M059J (cell line): ENCODE data around the gene ACSS1. TPM values are rescaled to one million over a fixed set of nuclear protein-coding genes. Genes with fewer than 3 reads are reported as not detected.

Source experiments
- DNase-seq: peaks from one replicate; pipeline ENCODE4 v3.0.0-alpha.2; 2012; ENCODE audit warnings: low read depth
- total RNA-seq: library from RNA; depleted of rRNA; stranded (reverse); fragments of >200 nt; shearing (Covaris generic); gene quantifications from 2 replicates; pipeline ENCODE4 v1.2.3, GENCODE V29; 2014

Gene ACSS1
- total RNA-seq, 1 experiment from 2014 or later: 0.32 TPM

- no peak for DNase-seq
These were observed 85.6 kb downstream of the ACSS1 start for GRCh38 chr20:24972341-24972740.

GRCh38 chr20:24971376-24972101 is 86.4 kb downstream of the ACSS1 start:
- DNase-seq: no peak

DNA sequence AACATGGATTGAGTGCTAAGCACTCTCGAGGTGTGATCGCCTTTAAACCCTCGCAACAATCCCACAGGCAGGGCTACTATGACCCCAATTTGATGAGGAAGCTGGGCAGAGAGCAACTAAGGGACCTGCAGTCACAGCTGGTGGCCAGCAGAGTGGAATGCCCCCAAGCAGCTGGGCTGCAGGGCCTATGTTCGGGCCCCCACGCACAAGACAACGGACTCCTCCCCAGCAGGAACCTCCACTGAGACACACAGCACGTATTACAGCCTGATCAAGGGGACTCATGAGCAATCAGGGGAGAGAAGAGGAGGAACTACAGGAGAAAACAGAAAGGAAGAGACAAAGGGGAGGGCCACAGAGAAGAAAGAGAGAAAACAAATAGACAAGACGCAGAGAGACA is 87.2 kb downstream of the ACSS1 start:
- no peak for DNase-seq

- no peak for DNase-seq
These were observed 87.8 kb downstream of the ACSS1 start for GRCh38 chr20:24970030-24970553.

GRCh38 chr20:24969186-24970029 is 88.5 kb downstream of the ACSS1 start:
- DNase-seq: no peak

- DNase-seq: no peak
These were observed 89.6 kb downstream of the ACSS1 start for GRCh38 chr20:24968278-24968800.

- no peak for DNase-seq
These were observed 91.5 kb downstream of the ACSS1 start for GRCh38 chr20:24966317-24967012.

GRCh38 chr20:24965065-24965919 is 92.6 kb downstream of the ACSS1 start:
- no peak for DNase-seq

GRCh38 chr20:24964506-24964840 is 93.5 kb downstream of the ACSS1 start:
- DNase-seq: no peak

GRCh38 chr20:24963672-24964505 is 94.0 kb downstream of the ACSS1 start:
- no peak for DNase-seq

DNA sequence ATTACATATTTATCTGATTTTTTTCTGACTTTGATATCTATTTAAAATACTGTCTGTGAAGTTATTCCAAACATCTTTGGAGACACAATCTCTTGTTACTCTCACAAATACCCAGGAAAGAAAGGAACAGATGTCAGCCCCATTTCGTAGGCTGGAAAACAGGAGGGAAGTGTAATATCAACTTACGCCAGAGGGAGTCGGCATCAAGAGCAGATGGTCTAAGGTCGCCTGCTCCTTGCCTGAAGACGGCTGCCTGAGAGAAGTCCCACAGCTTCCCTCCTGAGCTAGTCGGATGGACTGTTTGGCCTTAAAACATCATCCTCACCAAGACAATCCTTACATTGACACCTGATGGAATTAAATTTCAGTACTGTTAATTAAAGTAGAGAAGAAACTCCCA is 95.4 kb downstream of the ACSS1 start:
- no peak for DNase-seq

GRCh38 chr20:24962182-24962492 is 95.8 kb downstream of the ACSS1 start:
- DNase-seq: no peak

DNA sequence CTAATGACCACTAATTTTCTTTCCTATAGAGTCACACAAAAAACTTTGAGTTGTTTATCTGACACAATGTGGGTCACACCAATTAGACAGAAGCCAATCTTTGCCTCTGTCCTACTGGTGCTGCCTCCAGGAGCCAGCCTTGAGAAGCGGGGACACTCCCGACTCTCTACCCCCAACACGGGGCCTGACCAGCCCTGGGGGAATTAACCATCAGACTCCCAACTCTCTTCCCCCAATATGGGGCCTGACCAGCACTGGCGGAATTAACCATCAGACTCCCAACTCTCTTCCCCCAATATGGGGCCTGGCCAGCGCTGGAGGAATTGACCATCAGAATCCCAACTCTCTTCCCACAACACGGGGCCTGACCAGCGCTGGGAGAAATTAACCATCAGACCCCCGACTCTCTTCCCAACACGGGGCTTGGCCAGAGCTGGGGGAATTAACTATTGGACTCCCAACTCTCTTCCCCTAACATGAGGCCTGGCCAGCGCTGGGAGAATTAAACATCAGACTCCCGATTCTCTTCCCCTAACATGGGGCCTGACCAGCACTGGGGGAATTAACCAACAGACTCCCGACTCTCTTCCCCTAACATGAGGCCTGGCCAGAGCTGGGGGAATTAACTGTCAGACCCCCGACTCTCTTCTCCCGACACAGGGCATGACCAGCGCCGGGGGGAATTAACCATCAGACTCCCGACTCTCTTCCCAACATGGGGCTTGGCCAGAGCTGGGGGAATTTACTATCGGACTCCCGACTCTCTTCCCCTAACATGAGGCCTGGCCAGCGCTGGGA is 96.4 kb downstream of the ACSS1 start:
- no peak for DNase-seq

GRCh38 chr20:24960861-24961260 is 97.1 kb downstream of the ACSS1 start:
- DNase-seq: no peak

DNA sequence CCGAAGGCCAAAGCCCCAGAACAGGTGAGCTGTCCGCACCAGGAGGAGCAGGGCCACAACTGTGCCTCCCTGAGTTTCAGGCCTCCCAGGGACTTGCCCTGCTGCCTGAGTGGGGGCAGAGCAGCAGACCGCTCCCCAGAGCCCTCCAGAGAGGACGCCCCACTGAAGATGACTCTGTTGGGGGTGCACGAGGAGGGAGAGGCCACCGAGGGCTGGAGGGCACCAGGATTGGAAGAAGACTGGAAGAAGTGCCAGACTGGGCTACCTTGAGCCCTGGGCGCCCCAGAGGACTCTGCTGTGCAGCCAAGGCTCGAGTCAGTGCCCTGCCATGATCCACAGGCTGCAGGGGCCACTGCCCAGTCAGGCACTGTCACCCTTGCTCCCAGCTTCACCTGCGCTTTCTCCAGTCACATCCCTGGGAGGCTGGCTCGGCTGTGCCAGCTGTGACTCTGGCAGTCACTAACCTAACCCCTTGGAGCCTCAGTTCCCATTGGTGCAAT is 97.6 kb downstream of the ACSS1 start:
- DNase-seq: no peak

DNA sequence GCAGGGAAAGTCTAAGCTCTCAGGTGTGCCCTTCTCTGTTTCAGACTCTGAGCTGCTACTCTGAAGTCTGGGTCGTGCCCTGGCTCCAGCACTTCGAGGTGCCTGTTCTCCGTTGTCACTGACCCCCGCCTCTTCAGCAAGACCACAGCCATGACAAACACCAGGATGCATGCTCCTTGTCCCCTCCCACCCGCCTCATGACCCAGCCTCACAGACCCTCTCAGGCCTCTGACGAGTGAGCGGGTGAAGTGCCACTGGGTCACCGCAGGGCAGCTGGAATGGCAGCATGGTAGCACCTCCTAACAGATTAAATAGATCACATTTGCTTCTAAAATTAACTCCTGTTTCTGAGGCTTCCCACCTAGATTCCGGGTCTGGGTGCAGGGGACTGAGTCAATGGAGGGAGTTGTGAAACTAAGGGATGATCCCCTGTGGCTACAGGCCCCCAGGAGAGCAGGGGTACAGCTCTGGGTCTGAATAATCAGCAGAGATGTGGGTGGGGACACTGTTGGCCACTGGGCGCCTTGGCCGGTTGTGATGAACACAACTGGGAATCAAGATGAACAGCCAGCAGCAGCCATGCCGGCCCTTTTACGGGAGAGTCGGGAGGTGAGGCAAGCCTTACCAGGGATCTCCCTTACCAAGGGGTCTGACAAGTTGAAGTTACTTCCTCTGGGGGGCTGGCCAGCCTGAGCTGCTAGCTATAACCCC is 98.2 kb downstream of the ACSS1 start:
- DNase-seq: no peak

DNA sequence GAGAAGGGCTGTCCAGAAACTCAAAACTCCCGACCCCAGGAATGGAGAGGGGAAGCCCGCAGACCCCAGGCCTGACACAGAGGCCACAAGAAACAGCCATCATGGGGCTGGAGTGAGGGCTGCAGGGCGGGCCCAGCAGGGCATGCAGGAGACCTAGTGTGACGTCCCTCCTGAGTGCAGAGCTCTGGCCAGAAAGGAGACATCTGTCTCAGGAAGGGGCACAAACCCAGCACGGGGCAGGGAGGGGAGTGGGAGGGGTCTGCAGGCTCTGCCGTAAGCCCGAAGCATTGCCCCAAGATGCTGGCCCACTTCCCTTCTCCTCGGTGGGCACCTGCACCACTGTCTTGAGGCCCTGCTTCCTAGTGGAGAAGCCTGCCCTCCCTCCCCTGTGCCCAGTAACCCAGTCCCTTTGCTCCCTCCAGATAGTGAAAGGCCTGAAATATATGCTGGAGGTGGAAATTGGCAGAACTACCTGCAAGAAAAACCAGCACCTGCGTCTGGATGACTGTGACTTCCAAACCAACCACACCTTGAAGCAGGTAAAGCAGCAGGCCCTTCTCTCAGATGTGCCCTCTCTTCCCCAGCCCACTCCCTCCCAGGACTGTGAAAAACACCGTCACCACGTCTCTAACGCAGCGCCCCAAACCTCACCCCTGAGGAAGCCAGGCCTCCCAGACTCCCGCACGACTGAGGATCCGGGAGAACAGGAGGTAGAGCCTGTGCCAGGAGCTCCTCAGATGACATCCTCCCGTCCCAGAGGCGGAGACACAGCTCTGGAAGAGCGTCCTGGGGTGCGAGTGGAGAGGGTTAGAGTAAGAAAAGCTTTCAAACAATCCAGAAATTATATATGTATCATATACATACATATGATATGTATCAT is 99.2 kb downstream of the ACSS1 start:
- DNase-seq: no peak
